ENCODE results near the gene RASL11B.

The RASL11B gene

GRCh38 chr4:52912608-52913007 is 50.5 kb downstream of the RASL11B start:
- no peak for DNase-seq

DNA sequence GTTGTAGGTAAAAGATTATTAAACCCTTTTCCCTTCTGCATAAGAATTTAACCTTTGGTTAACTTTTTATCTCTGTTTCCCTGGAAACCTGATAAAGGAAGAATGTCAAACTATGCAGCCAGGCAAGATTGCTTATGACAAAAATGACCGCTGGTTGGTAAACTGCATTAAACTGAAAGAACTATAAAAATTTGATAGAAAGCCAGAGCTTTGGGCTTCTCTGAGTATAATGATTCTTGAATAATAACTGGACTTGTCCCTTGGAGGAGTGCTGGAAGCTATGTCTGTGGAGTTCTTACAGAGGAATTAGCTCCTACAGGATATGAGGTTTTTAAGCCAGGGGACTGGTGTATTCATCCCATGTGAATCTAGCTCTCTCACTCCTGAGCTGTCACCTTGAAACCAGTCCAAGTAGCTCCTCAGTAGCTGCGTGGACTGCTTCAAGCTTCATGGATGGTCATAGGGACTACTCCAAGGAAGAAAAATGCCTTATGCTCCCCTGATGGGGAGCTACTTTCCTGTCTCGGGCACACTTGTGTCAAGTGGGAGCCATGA is 52.0 kb downstream of the RASL11B start:
- no peak for DNase-seq

DNA sequence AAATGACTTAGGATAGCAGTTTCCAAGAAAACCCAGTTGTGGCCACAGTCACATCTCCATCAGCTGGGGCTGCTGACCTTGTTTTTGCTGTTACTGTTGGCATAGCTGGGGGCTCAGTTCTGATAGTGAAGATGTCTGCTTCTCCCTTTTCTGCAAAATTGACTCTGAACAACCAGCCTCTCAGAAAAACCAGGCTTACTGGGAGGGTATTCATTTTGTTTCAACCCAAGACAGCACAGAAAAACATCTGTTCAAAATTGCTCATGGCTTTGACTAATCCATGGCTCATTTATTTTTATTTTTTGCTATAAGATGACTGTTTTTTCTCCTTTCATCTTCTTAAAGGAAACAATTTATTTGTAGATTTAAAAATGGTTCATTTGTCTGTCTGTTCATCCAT is 53.1 kb downstream of the RASL11B start:
- DNase-seq = no peak

DNA sequence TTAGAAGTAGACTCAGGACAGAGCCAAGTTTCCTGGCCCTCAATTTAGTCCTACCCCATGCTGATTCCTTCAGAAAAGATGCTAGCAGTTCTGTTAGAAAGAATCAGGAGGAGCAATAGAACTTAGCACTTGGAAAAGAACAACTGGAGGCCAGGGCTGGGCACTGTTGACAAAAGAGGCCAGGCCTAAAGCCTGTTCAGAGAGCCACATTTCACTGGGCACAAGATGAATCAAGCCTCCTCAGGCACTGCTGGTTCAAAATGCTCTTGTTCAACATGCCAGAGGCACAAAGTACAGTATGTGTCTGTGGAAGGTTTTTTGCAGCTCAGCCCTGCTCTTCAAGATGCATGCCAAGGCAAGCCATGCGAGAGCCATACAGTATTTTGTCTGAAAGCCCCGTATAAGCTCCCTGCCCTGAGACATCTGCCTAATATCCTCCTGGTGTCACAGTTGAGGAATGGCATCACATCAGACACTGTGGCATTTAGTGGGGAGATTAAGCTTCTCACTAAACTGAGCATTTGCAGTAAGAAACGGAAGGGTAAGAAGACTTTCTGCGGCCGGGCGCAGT is 53.7 kb downstream of the RASL11B start:
- DNase-seq = peak in 28 of 58 donors; percentile 2 to 61 (median 14)

Measured in anterior cingulate cortex (tissue), 58 donors.